Motor neuron (in vitro differentiated cells): Measurements from ENCODE around the gene LMAN2. TPM values are rescaled to one million over a fixed set of nuclear protein-coding genes. Genes with fewer than 3 reads are reported as not detected.
A peak's percentile ranks its signal among the peaks of the same experiment; 100 is the strongest.

Experiments used
- ATAC-seq, 8 experiments: fragments of 200-7000 bp; cut with Tn5 transposase; replicated peaks in 6 of 8; 2 replicates each; pipeline ENCODE4 v1.8.0; 2021; ENCODE audit warnings: mild to moderate bottlenecking in 8 of 8, moderate library complexity in 8 of 8
- H3K27ac ChIP-seq, 2 donors: fragments of 250-450 bp; sonication (Bioruptor Pico); 2 replicates each; pipeline ENCODE4 v1.9.0; 2021; ENCODE audit warnings: antibody characterized with exemption in 2 of 2, mild to moderate bottlenecking in 2 of 2, moderate library complexity in 1 of 2
- H3K4me1 ChIP-seq, 2 donors: fragments of 250-450 bp; sonication (Bioruptor Pico); replicated peaks in 1 of 2; 2 replicates each; pipeline ENCODE4 v1.6.1; 2021; ENCODE audit warnings: antibody characterized with exemption in 2 of 2, mild to moderate bottlenecking in 2 of 2, moderate library complexity in 1 of 2
- H3K4me3 ChIP-seq, 5 donors: fragments of 250-450 bp; sonication (Bioruptor Pico); 2 replicates each; pipeline ENCODE4 v1.9.0; 2021; ENCODE audit warnings: antibody characterized with exemption in 5 of 5, mild to moderate bottlenecking in 5 of 5, moderate library complexity in 4 of 5
- WGBS, 10 experiments: fragments of 450-650 bp; shearing (Covaris generic); methylation state at CpG; one replicate each; pipeline ENCODE4 v1.0.0; 2022; 5-methylcytosine and 5-hydroxymethylcytosine counted together
- in situ Hi-C, 9 experiments: fragments of 400-800 bp; cut with MboI; loops; one replicate each; pipeline ENCODE4 v1.15.0; 2021; ENCODE audit warnings: low sequenced_read_pairs in 9 of 9, low pct_unique_long_range_greater_than_20kb in 2 of 9; ENCODE audit not compliant: unreplicated experiment in 9 of 9
- total RNA-seq, 8 experiments: library from RNA; unstranded; fragments of 300-600 nt; gene quantifications; 2 replicates each; pipeline versions ENCODE4 v1.2.3 to v1.2.4, GENCODE V29; 2022

LMAN2 gene
- total RNA-seq, 8 experiments from 2014 or later: 48.3 to 219 (median 111) TPM

DNA sequence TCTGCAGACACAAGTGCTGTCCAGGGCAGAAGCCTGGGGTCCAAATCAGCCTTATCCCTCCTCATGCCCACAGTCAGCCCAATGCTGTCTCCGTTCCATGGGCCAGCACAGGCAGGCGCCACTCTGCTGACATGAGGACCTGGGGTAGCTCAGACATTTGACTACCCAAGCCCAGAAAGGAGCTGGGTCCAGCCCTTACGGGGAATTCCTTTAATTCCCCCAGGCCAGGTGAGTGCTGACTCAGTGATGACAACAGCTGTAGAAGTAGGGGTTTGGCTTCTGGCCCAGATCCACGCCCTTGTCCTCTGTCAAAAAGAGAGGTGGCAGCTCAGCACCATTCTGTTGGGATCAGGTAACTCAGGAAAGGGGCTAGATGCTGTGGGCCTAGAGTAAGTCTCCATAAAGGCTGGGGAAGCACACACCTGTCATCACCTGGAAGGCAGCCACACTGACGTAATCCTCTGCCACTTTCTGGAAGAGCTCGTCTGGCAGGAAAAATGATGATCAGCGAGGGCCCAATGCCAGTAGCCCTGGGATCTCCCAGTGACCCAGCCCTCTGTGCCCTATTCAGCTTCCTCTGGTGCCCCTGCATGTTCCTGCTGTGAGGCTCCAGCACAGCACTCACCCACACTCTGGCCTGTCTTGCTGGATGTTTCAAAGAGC lies 49.8 kb downstream of the LMAN2 start:
- no peak overlapping the region for H3K4me3 ChIP-seq
- peaks cover 14 to 17% of the 10 kb centered on the region in 2 donors for H3K4me1 ChIP-seq
- in situ Hi-C loops: no loop called here
- ATAC-seq: no peak
- WGBS, 10 experiments: 83 to 100% (median 100%) methylated on average over 1 to 4 of the region's 7 CpGs; no CpG with 5 or more reads in 4 of the 10 experiments
- H3K27ac ChIP-seq: no peak overlapping the region

DNA sequence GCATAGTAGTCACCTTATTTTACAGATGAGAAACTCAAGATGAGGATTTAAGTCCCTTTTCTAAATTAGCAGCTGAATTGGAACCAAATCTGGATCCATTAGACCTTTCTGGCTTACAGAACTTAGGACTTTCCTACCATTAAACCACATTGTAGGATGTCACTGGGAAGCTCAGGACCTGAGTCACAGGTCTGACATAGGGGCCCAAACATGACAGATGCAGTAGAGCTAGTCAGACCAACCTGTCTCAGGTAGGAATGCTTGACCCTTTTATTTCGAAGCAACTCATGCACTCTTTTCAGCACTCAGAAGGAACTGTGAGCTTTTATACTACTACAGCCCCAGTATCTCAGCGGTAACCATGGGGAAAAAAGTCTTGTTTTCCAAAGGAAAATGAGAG lies 50.5 kb downstream of the LMAN2 start:
- in situ Hi-C loops: no loop called here
- ATAC-seq: no peak
- peaks cover 14 to 17% of the 10 kb centered on the region in 2 donors for H3K4me1 ChIP-seq
- no peak overlapping the region for H3K4me3 ChIP-seq
- H3K27ac ChIP-seq: no peak overlapping the region
- WGBS, 10 experiments: 67 to 100% (median 100%) methylated on average over 1 to 2 of the region's 2 CpGs; no CpG with 5 or more reads in 3 of the 10 experiments

DNA sequence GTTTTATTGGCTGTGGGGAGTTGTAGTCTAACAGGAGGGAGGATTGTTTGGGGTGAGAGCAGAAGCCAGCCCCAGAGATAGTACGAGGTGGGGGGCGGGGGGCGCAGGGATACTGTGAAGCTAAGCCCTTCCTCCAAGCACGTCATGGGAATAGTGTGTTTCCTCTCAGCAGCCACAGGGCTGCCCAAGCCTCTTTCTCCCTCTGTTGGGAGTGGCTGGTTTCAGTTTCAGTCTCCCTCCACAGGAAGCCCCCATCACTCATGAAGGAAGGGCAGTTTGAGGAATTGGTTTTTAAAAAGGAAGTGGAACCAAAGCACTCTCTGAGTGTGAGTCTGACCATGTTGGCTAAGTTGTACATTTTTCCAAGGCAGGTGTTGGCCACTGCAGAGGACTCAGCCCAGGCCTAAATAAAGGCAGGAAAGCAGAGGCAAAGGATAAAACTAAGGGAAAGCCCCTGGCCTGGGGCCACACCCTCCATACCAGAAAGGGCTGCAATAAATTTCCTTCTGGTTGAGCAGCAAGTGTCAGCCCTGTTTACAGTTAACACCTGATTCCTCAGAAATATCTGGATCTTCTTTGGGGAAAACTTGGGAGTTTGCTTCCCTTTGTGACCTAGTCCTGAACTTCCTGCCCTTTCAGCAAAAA lies 51.1 kb downstream of the LMAN2 start:
- no peak overlapping the region for H3K27ac ChIP-seq
- in situ Hi-C loops: no loop called here
- peak in 5 of 8 experiments; percentile 6 to 42 (median 19) for ATAC-seq
- 40% methylated on average over 1 of the region's 4 CpGs; no CpG with 5 or more reads in 9 of the 10 experiments for WGBS, 10 experiments
- peaks cover 14 to 16% of the 10 kb centered on the region in 2 donors for H3K4me1 ChIP-seq
- H3K4me3 ChIP-seq: no peak overlapping the region

DNA sequence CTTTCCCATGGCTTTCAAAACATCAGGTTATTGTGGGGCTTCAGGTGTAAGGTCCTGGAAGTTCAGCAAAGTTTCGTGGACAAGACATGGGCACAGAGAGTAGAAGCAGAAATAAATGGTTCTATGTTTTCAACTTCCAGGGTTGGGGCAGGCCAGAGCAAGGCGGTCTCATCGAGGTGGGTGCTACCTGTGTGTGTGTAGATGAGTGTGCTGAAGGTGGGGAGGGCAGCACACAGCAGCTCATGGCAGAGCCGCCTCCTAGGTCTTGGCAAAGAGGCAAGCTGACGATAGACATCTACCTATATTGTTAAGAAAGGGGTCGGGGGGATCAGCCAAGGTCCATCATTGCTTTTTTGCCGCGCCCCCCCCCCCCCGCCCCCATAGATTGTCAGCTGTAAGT lies 51.8 kb downstream of the LMAN2 start:
- Histone ChIP-seq H3K4me3 (no peak overlapping the region), H3K27ac (no peak overlapping the region), H3K4me1 (peaks cover 9 to 13% of the 10 kb centered on the region in 2 donors)
- WGBS, 10 experiments: 69 to 100% (median 89%) methylated on average over 1 to 5 of the region's 9 CpGs; no CpG with 5 or more reads in 4 of the 10 experiments
- in situ Hi-C loops: loop anchor here in 1 of 9 experiments (25.0 kb wide), 1 partner anchor 187 kb away; no protein-coding TSS in a partner anchor
- ATAC-seq: no peak

DNA sequence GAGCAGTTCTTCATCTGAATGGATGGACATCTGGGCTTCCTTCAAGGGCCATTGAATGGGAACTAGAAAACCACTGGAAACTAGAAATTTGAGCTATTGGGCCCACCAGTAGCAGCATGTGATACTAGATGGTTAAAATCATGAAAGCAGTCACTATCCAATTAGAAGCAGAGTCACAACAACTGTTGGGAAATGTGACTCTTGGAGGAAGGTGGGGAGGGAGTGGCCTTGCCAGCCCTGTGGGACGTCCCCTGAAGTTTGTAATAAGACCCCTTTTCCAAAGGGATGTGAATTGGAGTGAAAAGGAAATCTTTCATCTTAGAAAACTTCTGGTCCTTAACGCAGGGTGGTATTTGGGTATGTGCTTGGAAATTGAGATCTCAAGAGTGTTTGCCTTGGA lies 53.5 kb downstream of the LMAN2 start:
- in situ Hi-C loops: loop anchor here in 1 of 9 experiments (25.0 kb wide), 1 partner anchor 186 kb away; no protein-coding TSS in a partner anchor
- no peak overlapping the region for H3K27ac ChIP-seq

DNA sequence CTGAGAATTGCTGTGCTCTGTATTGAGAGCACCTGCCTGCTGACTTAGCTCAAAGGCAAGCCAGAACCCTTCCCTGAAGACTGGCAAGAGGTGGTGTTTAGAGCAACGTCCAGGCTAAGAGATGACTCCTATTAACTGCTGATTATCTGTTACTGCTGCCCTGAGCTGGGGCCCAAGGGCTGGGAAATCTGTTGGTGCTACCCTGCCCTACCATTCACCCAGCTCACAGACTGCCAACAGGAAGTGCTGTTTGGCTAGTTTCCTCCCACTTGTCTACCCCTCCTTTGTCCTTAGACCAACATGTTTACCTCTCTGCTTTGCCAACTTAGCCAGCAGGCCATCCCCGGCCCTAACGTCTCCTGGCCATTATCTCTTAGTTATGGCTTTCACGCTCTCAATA lies 54.9 kb downstream of the LMAN2 start:
- Histone ChIP-seq H3K27ac (no peak overlapping the region), H3K4me3 (no peak overlapping the region), H3K4me1 (peaks cover 0 to 3% of the 10 kb centered on the region in 2 donors)
- 71 to 100% (median 90%) methylated on average over 1 to 4 of the region's 4 CpGs; no CpG with 5 or more reads in 2 of the 10 experiments for WGBS, 10 experiments
- in situ Hi-C loops: loop anchor here in 1 of 9 experiments (25.0 kb wide), 1 partner anchor 184 kb away; no protein-coding TSS in a partner anchor
- no peak for ATAC-seq

More for the DNA sequence above, 53.5 kb downstream of the LMAN2 start:
- 50 to 100% (median 85%) methylated on average over 1 to 2 of the region's 2 CpGs; no CpG with 5 or more reads in 4 of the 10 experiments for WGBS, 10 experiments
- ATAC-seq: no peak
- no peak overlapping the region for H3K4me3 ChIP-seq
- H3K4me1 ChIP-seq: peaks cover 6 to 8% of the 10 kb centered on the region in 2 donors

DNA sequence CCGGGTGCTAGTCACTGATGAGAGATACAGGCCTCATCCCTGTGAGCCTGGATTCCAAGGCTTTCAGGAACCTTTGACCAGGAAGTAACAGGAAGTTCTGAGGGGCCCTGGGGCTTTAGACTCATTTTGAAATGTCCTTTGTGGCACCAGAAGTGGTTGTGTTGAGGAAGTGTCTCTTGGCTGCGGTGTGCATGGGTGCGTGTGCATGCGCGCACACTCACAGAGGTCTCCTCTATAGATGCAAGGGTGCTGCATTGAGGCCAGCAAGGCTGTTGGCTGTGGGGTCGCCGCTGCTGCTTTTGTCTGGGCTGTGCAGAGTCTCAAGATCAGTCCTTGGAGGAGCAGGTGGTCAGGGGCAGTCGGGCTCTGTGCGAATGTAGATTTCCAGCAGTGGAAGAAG lies 55.5 kb downstream of the LMAN2 start:
- Histone ChIP-seq H3K27ac (no peak overlapping the region), H3K4me1 (peaks cover 0 to 3% of the 10 kb centered on the region in 2 donors), H3K4me3 (no peak overlapping the region)
- in situ Hi-C loops: loop anchor here in 1 of 9 experiments (25.0 kb wide), 1 partner anchor 184 kb away; no protein-coding TSS in a partner anchor
- 83 to 100% (median 97%) methylated on average over 1 to 7 of the region's 9 CpGs; no CpG with 5 or more reads in 5 of the 10 experiments for WGBS, 10 experiments
- no peak for ATAC-seq

DNA sequence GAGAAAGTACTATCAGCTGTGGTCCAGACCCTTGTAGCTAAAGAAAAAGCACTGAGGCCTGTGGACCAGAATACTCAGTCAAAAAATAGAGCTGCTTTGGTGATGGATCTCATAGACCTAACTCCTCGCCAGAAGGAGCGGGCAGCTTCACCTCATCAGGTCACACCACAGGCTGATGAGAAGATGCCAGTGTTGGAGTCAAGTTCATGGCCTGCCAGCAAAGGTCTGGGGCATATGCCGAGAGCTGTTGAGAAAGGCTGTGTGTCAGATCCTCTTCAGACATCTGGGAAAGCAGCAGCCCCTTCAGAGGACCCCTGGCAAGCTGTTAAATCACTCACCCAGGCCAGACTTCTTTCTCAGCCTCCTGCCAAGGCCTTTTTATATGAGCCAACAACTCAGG lies 56.8 kb downstream of the LMAN2 start:
- in situ Hi-C loops: loop anchor here in 1 of 9 experiments (25.0 kb wide), 1 partner anchor 182 kb away; no protein-coding TSS in a partner anchor
- WGBS, 10 experiments: 100% methylated on average over 1 to 3 of the region's 3 CpGs; no CpG with 5 or more reads in 6 of the 10 experiments
- ATAC-seq: no peak

DNA sequence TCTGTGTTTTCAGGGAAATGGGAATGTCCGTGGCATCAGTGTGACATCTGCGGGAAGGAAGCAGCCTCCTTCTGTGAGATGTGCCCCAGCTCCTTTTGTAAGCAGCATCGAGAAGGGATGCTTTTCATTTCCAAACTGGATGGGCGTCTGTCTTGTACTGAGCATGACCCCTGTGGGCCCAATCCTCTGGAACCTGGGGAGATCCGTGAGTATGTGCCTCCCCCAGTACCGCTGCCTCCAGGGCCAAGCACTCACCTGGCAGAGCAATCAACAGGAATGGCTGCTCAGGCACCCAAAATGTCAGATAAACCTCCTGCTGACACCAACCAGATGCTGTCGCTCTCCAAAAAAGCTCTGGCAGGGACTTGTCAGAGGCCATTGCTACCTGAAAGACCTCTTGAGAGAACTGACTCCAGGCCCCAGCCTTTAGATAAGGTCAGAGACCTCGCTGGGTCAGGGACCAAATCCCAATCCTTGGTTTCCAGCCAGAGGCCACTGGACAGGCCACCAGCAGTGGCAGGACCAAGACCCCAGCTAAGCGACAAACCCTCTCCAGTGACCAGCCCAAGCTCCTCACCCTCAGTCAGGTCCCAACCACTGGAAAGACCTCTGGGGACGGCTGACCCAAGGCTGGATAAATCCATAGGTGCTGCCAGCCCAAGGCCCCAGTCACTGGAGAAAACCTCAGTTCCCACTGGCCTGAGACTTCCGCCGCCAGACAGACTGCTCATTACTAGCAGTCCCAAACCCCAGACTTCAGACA lies 57.5 kb downstream of the LMAN2 start:
- Histone ChIP-seq H3K4me1 (no peaks in the 10 kb centered on the region), H3K4me3 (no peak overlapping the region), H3K27ac (no peak overlapping the region)
- in situ Hi-C loops: loop anchor here in 1 of 9 experiments (25.0 kb wide), 1 partner anchor 182 kb away; no protein-coding TSS in a partner anchor
- WGBS, 10 experiments: 90 to 100% (median 97%) methylated on average over 1 to 5 of the region's 12 CpGs; no CpG with 5 or more reads in 2 of the 10 experiments
- ATAC-seq: no peak

More for the DNA sequence above, 56.8 kb downstream of the LMAN2 start:
- no peak overlapping the region for H3K27ac ChIP-seq
- H3K4me3 ChIP-seq: no peak overlapping the region
- no peaks in the 10 kb centered on the region for H3K4me1 ChIP-seq

DNA sequence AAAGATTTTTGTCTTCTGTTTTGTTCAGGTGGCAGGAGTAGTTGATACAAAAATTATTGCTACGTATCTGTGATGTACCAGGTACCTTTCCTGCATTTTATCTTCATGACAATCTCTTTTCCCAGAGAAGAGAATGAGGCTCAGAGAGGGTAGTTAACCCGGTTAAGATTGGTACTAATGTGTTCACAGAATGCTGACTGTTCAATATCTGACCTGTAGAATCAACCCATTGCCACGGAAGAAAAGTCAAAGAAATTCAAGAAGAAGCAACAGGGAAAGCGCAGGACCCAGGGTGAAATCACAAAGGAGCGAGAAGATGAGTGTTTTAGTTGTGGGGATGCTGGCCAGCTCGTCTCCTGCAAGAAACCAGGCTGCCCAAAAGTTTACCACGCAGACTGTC lies 59.7 kb downstream of the LMAN2 start:
- Histone ChIP-seq H3K4me3 (no peak overlapping the region), H3K27ac (no peak overlapping the region), H3K4me1 (no peaks in the 10 kb centered on the region)
- 86 to 100% (median 100%) methylated on average over 1 to 5 of the region's 7 CpGs; no CpG with 5 or more reads in 2 of the 10 experiments for WGBS, 10 experiments
- in situ Hi-C loops: loop anchor here in 1 of 9 experiments (25.0 kb wide), 1 partner anchor 179 kb away; no protein-coding TSS in a partner anchor
- ATAC-seq: no peak

DNA sequence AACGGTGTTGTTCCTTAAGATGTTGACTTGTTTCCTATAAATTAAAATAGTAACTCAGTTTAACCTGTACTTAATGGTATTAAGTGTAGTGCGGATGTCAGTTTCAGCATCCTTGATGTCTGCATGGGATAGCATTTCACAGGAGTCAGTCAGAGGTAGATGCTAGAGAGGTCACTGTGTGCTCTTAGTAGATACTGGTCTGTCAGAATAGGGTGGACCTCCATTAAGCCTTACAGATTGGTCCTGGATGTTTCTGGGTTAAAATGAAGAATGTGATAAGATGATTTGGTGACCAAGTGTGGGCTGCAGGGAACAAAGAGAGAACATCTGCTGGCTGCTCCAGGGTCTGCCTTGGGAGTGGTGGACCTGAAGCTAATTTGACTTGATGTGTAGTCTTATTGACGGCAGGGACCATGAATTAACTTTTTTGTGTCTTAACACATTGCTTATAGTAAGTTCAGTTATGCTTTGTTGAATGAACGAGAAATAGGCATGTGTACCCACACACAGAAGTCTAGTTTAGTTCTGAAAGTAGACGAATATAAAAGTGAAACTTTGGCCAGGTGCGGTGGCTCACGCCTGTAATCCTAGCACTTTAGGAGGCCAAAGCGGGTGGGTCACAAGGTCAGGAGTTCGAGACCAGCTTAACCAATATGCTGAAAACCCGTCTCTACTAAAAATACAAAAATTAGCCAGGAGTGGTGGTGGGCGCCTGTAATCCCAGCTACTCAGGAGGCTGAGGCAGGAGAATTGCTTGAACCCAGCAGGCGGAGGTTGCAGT lies 60.5 kb downstream of the LMAN2 start:
- 91 to 100% (median 97%) methylated on average over 2 to 12 of the region's 12 CpGs for WGBS, 10 experiments
- H3K27ac ChIP-seq: no peak overlapping the region
- in situ Hi-C loops: loop anchor here in 1 of 9 experiments (25.0 kb wide), 1 partner anchor 179 kb away; no protein-coding TSS in a partner anchor
- H3K4me1 ChIP-seq: no peaks in the 10 kb centered on the region
- H3K4me3 ChIP-seq: no peak overlapping the region
- no peak for ATAC-seq

DNA sequence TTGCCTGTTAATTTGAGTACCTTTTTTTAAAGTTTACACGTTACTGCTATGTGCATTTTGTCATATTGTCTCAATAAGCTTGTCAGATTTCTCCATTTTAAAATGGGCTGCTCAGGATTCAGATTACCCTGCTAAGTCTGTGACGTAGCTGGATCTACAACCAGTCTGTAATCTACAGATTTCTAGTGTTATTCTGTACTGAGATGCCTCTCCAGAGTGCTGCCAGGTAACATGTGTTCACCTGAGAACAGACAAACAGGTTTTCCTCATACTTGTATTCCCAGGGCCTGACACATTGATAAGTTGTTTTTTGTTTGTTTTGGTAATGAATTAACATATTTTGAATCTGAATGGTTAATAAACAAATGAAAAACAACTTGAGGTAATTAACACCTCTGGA lies 63.3 kb downstream of the LMAN2 start:
- 80 to 100% (median 100%) methylated on average over 1 to 2 of the region's 2 CpGs; no CpG with 5 or more reads in 3 of the 10 experiments for WGBS, 10 experiments
- in situ Hi-C loops: loop anchor here in 1 of 9 experiments (25.0 kb wide), 1 partner anchor 176 kb away; no protein-coding TSS in a partner anchor
- ATAC-seq: no peak
- Histone ChIP-seq H3K4me1 (no peaks in the 10 kb centered on the region), H3K27ac (no peak overlapping the region), H3K4me3 (no peak overlapping the region)
